T-helper 1 cell treated with Interleukin-12 subunit alpha and Interleukin-12 subunit beta and Interleukin-4 antibody, amounts not matched to agents 30 ng/mL and 1 ng/mL, for 36 hours (primary cell): ENCODE data around the gene CCDC77. TPM values are rescaled to one million over a fixed set of nuclear protein-coding genes. Genes with fewer than 3 reads are reported as not detected.

Experiments used
- intact Hi-C: fragments of 100-400 bp; cut with micrococcal nuclease; formaldehyde crosslinking; loops from one replicate; pipeline ENCODE4 v1.15.1; 2024
- total RNA-seq: library from RNA; stranded (reverse); gene quantifications from 2 replicates; pipeline ENCODE4 v1.2.3, GENCODE V29; 2022

CCDC77 gene
- total RNA-seq, 1 donor from 2014 or later = 13.4 TPM

DNA sequence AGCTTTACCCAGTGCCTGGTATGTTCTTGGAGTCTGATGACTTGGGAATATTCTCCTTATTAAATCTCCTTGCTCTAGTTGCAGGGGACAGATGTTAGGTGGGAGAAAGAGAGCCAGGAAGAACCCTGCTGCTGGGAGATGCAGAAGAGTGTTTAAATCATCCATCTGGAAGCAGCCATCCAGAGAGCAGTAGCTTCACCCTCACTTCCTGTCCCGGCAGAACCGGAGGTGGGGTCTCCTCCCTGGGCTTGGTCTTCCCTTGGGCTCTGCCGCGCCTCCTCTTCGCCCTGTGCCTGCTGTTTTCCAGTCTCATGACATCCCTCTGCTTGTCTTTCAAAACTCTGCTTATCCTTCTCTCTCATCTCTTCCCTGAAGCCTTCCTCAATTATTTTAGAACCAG, 73.8 kb downstream of the CCDC77 start:
- intact Hi-C loops = no loop called here

DNA sequence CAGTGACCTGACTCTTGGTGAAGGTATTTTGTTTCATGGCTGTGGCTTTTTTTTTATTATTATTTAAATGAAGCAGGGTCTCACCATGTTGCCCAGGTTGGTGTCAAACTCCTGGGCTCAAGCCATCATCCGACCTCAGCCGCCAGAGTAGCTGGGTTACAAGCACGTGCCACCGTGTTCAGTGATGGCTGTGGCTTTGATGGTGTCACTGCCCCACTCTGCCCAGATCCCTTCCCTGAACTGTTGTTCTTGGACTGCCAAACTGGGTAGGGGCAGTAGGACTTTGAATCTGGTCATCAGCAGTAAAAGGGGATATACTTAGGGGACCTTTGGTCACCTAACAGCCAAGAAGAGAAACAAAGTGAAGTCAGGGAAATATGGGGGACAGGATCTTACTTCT, 77.7 kb downstream of the CCDC77 start:
- intact Hi-C loops = no loop called here

DNA sequence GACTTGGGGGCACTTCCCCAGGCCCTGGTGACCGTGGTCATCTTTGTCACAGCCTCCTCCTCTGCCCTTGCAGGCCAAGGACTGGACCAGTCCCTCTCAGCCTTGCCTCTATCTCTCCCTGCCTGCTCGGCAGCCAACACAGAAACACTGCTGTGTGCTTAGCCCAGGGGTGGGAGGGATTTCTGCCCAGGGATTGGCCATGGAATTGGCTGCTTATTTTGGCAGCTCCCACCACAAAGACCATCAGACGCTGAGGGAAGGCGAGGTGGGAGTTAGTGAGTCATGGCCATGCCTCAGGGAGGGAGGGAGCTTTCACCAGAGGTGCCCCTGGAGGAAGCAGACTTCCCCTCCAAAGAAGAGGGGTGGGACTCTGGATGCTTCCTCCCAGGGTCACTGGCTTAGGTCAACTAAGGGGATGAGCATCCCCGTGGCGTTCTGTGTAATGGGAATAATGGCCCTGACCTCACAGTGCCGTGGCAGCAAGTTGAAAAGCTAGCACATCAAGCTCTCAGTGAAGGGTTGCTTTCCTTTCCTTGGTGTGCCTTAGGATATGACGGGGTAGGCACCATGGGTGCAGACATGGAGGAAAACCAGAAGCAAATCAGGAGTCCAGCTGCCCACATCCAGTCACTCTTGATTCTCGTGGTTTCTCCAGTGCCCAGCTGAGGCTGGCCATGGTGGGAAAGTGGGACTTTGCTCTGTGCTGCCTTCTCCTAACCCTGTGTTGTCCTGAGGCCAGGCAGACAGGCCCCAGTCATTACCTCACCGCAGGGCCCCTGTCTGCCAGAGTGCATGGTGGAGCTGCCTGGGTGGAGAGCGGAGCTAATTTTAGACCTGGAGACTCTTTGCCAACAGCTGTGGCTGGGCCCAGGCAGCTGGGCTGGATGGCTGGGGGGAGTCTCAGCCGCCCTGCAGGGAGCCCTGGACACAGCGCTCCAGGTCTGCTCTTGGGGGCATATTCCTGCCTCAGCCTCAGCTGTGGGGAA, 79.7 kb downstream of the CCDC77 start:
- intact Hi-C loops = no loop called here

DNA sequence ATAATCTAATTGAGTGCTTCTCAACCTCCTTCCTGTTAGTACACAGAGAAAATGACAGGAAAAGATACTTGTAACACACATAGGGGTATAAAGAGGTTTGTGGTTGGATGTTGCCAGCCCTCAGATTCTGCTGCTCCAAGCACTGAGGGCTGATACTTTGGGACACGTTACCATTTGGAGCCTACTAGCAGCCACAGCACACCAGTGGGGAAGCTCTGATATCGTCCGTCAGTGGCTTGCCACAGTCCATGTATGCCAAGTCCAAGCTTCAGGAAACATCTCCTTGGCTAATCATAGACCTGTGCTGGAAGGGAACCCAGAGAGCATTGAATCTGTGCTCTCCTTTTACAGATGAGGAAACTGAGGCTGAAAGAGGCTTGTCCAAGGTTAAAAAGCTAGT, 80.6 kb downstream of the CCDC77 start:
- intact Hi-C loops = no loop called here

DNA sequence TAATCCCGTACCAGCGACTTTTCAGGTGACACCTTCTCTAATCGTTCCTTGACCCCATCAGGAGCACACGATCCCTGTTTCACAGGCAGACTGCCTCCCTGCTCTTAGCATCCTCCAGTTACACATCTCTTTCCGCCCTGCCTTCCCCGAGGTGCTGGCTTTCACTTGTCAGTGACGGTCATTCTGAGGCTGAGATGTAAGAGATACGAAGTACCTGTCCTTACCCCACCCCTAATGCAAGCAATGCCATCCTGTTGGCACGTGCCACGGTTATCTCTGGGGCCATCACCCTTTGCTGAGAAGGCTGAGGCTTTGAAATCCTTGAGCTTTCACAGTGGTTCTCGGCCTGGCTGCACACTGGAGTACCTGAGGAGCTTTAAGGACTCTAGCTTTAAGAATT, 82.7 kb downstream of the CCDC77 start:
- intact Hi-C loops = no loop called here

DNA sequence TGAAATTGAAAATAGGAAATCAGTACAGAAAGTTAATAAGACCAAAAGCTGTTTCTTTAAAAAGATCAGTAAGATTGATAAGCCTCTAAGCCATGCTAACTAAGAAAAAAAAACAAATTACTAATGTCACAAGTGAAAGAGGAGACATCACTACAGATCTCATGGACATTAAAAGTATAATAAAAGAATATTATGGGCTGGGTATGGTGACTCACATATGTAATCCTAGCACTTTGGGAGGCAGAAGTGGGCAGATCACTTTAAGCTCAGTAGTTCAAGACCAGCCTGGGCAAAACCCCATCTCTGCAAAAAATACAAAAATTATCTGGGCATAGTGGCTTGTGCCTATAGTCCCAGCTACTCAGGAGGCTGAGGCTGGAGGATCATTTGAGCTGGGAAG, 88.8 kb downstream of the CCDC77 start:
- intact Hi-C loops = no loop called here

Other genes with a start within 250 kb of the CCDC77 start
- not detected in 2 replicates for gene SLC6A12, start 187.5 kb upstream of the CCDC77 start, total RNA-seq
- 0.78 and 0.95 TPM in 2 replicates for gene SLC6A13, start 138.8 kb upstream of the CCDC77 start, total RNA-seq
- 107 and 109 TPM in 2 replicates for gene KDM5A, start 12.3 kb upstream of the CCDC77 start, total RNA-seq
- 13.4 and 13.6 TPM in 2 replicates for gene B4GALNT3, start 58.3 kb downstream of the CCDC77 start, total RNA-seq